Endometrial microvascular endothelial cells (primary cell): ENCODE data around the gene CHN2. TPM values are rescaled to one million over a fixed set of nuclear protein-coding genes. Genes with fewer than 3 reads are reported as not detected.

Experiments used
- in situ Hi-C: cut with HindIII; loops from 2 replicates; pipeline ENCODE4 v1.10.0; 2017; ENCODE audit warnings: low sequenced_read_pairs, low pct_unique_long_range_greater_than_20kb; ENCODE audit errors: inconsistent ontology term
- total RNA-seq: library from RNA; depleted of rRNA; stranded (reverse); fragments of >200 nt; gene quantifications from one replicate; pipeline ENCODE4 v1.2.3, GENCODE V29; 2015; ENCODE audit errors: inconsistent ontology term

Gene CHN2
- total RNA-seq, 1 donor from 2014 or later, result 0.28 TPM

GRCh38 chr7:29318853-29319718, 124.5 kb downstream of the CHN2 start:
- in situ Hi-C loops, result no loop called here

DNA sequence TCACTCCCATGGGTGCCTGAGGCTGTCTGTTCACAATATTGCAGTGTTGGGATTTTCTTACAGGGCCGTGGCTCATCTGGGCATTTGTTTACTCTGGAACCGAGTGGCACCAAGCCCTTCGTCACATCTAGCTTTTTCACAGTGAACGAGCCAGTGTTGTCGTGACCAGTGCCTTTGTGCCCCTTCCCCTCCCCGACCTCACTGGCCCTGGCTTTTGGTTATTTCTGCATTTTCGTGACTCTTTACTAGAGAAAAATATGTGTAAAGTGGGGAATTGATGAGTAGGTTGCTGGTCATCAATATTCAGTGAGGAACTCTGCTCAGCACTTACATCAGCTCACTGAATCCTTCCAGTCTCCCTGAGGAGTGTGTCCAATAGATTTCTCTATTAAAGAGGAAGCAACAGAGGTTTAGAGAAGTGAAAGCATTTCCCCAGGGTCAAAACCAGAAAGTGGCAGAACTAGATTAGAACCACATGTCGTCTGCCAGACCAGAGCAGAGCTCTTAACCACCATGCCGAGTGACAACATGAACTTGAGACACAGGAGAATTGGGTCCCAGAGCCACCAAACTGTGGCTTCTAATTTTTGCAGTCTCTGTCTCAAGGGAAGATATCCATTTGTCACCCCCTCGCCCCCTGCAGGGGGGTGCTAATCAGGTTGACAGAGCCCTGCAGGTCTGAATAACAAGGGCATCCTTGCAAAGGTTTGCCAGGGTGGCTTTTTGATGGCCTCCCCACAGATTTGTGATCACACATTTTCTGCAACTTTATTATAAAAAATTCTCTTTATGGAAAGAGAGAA, 125.3 kb downstream of the CHN2 start:
- in situ Hi-C loops, result no loop called here

- in situ Hi-C loops, result no loop called here
Measured at GRCh38 chr7:29320577-29320976, 126.0 kb downstream of the CHN2 start.

GRCh38 chr7:29322023-29322712, 127.6 kb downstream of the CHN2 start:
- in situ Hi-C loops, result no loop called here

DNA sequence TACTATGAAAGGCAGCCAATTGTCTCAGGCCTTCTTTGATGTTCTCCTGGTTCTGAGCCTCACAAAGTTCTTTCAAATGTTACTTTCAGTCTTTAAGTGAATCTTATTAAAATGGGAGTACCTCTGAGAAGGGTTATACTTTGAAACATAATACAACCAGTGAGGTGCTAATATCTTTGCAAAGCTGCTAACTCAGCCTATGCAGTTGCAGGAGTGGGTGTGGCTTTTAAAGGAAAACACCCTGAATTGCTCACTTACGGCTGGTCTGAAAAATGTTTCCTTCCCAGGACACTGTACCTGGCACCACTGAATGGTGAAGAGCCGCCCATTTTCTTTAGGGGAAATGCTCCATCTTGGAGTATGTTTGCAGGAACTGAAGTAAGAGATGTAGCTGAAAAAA, 130.9 kb downstream of the CHN2 start:
- in situ Hi-C loops, result no loop called here

GRCh38 chr7:29326864-29327263, 132.3 kb downstream of the CHN2 start:
- in situ Hi-C loops, result no loop called here

DNA sequence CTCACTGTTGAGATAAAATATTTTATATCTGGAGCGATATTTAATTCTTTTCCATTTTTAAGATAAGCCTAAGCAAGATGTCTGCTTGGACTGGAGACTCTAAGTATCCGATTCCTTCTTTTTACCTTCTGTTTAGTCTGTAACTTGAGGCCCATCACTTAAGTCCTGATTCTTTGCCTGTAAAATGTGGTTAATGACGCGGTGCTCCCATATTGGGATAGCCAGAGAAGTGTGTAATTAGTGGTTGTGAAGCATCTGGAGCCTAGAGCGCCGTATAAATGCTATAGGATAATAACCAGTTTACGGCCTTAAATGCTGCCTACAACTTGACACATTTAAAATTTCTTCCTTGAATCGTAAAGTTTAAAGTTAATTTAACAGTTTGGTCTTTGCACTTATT, 132.9 kb downstream of the CHN2 start:
- in situ Hi-C loops, result no loop called here

DNA sequence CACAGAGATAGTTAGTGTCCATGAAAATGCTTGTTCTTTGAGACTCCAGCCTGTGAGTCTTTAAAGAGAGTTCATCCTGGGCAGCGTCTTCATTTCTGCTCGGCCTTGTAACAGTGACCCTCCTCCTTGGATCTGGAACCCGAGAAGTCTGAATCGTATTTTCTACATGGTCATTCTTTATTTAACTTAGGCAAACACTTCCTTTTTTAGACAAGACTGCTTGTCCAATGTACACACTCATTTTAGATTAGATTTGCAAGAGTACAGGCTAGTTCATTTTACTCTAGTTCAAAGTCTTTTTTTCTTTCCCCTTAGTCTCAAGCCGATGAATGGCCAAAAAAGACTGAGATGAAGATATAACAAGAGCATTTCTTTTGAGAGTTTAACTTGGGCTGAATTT, 133.5 kb downstream of the CHN2 start:
- in situ Hi-C loops, result no loop called here

DNA sequence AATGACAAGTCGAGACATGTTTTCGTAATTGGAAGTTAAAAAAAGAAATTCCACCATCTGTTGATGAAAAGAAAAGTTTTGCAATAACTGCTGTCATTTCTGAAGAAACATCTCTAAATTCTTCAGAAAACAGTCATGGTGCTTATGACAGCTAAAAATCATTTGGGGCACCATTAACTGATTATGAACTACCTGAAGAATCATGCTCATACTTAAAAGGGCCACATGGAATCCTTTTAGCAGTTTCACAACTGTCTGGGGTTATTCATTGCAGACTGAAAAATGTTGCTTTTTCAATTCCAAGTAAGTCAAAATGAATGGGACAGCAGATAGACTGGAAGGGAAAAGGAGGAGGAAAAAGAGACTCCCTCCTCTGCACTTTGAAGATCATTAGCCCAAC, 134.2 kb downstream of the CHN2 start:
- in situ Hi-C loops, result no loop called here

DNA sequence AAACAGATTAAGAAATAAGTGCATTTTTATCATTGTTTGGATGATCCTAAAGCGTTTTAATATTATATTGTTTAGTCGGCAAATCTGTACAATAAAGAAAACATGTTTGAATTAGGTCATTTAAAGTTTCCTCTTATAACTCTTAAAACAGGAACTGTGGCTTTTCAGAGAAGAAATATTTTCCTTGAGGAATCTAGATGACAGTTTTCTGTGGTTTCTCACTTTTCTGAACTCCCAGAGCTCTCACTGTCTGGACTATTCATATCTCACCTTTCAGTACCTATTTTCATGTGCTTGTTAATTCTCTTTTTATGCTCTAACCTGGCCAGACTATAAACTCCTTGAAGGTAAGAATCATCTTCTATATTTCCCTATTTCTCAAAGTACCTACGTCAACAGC, 135.1 kb downstream of the CHN2 start:
- in situ Hi-C loops, result no loop called here

GRCh38 chr7:29330136-29330535, 135.6 kb downstream of the CHN2 start:
- in situ Hi-C loops, result no loop called here

DNA sequence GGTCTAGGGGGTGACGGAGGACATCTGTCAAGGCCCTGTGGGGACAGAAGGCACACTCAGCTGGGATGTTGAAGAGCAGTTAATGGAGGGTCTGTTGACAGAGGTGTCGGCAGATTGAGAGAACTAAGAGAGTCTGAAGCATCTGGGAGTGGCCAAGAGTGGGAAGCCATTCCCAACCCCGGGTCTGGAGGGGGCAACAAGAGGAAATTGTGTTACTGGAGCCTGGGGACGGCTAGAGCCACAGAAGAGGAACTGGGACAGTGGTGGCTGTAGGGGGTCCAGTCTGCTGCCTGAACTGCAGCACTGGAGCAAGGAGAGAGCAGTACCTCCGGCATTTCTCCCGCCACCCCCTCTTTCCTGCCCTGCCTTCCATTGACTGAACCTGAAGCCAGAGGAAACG, 136.6 kb downstream of the CHN2 start:
- in situ Hi-C loops, result no loop called here

- in situ Hi-C loops, result no loop called here
Measured at GRCh38 chr7:29332042-29332811, 137.7 kb downstream of the CHN2 start.

GRCh38 chr7:29332875-29333855, 138.6 kb downstream of the CHN2 start:
- in situ Hi-C loops, result no loop called here

GRCh38 chr7:29335188-29336083, 140.9 kb downstream of the CHN2 start:
- in situ Hi-C loops, result no loop called here

DNA sequence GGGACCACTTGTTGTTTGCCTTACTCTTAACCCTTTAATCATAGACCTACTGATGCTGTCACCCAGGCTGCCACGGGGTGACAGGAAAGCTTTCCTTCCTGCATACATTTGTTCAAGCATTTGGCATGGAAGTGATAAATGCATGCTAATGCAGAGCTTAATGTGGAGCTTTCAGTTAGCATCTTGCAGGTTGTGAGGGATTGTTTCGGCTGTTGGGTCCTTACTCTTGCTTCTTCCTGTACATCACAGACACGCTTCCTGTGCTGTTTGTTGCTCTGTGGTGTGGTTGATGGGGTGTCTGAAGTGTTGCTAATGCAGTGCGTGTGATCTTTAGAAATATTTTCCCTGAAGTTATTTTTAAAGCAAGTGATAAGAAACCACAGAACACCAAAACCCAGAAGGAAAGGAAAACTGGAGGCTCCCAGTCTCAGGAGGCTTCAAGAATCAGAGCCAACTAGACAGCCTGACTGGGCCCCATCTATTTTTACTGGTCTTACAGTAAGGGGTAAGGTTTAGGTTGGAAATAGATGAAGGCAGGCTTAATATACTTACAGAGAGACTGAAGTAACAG, 143.1 kb downstream of the CHN2 start:
- in situ Hi-C loops, result no loop called here

- in situ Hi-C loops, result no loop called here
Measured at GRCh38 chr7:29340696-29341095, 146.1 kb downstream of the CHN2 start.
